Daoy (cell line): ENCODE measurements around the gene LIPG. TPM values are rescaled to one million over a fixed set of nuclear protein-coding genes. Genes with fewer than 3 reads are reported as not detected.
A peak's percentile ranks its signal among the peaks of the same experiment; 100 is the strongest.
"Not testable (repeated sequence)": the region's sequence is repeated elsewhere in the genome, so short reads cannot be mapped to it uniquely, and the experiment has no call there.

Source experiments
- DNase-seq: peaks from one replicate; pipeline ENCODE4 v3.0.0-alpha.2; 2015; ENCODE audit warnings: low read depth
- total RNA-seq: library from RNA; depleted of rRNA; stranded (reverse); fragments of >200 nt; shearing (Covaris generic); gene quantifications from 2 replicates; pipeline ENCODE4 v1.2.3, GENCODE V29; 2014; rRNA removed

The LIPG gene
- total RNA-seq = 32.6 and 40.3 TPM in 2 replicates

DNA sequence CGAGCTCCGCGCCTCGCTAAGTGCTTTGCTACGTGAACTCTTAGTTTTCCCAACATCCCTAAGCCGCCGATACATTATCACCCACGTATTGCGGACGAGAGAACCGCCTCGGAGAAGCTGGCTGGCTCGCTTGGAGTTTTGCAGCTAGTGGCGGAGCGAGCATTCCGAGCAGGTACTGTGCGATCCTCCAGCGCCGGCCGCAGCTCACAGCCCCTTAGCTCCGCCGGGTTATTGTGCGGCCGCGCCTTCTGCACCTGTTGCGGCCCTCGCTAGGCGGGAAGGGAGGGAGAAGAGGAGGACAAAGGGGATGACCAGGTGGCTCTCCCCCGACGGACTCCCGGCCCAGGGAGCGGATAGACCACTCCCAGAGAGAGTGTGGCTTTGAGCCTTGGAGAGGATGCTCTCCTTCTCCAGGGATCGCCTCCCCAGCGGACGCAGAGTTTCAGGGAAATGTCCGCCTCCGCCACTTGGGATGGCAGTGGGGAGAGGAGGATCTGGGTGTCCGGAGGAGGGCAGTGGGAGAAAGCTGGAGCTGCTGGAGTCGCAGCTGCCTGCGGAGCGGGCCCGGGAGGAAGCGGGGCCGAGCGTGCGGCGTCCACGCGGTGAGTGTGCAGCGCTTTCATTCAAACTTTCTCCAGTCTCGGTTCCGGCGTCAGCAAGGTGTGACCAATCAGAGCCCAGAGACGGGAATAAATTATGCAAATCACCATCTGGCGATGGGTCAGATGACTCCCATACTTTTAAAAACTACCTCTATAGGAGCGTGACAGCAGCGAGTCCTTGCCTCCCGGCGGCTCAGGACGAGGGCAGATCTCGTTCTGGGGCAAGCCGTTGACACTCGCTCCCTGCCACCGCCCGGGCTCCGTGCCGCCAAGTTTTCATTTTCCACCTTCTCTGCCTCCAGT lies at the start of gene LIPG:
LIPG (plus strand) TSS at position 769 of the 905 bp plus-strand sequence. CDS start 252 bp downstream, outside the sequence.
- peak; percentile 91 for DNase-seq

DNA sequence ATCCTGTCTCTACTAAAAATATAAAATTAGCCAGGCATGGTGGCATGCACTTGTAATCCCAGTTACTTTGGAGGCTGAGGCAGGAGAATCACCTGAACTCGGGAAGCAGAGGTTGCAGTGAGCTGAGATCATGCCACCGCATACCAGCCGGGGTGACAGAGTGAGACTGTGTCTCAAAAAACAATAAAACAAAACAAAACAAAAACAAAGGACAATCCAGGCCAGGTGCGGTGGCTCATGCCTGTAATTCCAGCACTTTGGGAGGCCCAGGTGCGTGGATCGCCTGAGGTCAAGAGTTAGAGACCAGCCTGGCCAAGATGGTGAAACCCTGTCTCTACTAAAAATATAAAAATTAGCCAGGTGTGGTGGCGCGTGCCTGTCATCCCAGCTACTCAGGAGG lies 49.0 kb upstream of the LIPG start:
- DNase-seq = not testable (repeated sequence)

DNA sequence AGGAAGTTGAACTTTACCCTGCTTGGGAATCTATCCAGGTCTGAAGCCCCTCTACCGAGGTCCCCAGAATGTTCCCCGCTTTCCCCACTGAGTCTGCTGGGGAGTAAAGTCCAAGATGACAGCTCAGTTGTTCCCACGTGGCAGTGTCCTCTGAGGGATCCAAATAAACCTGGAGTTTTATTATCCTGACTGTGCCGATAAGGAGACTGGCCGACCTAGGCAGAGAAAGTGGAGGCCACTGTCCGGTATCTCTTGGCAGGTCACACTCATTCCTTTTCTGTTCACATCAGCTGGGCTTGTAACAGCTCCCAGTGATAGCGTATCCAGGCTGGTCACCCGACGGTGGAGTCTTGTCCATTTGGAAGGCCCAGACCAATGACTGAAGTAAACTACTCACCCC lies 47.3 kb upstream of the LIPG start:
- no peak for DNase-seq

DNA sequence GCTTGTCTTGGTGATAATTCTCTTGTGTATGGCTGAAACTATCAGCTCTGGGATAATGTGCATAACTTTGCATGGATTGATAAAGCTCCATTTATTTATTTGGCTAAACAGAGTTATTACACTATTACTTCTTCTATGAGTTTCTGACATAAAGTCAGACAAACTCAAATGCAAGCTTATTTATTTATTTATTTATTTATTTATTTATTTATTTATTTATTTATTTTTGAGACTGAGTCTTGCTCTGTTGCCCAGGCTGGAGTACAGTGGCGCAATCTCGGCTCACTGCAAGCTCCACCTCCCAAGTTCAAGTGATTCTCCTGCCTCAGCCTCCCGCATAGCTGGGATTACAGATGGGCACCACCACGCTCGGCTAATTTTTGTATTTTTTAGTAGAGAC lies 46.9 kb upstream of the LIPG start:
- DNase-seq = not testable (repeated sequence)

DNA sequence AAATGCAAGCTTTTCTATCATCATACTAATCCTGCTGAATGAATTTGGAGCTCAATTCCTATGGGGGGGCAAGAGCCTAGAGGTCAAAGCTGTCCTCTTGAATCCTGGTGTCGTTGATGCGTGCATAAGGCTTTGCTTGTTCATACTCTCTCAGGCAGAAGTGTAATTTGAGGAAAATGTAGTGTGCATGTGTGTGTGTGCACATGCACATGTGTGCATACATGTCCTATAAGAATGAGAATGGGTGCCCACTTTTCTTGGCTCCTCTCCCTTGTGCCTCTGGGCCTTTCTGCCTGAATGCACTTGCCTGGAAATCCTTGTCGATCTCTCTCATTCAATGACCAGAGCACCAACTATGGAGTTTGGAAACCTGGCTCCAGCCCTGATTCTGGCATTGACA lies 46.3 kb upstream of the LIPG start:
- no peak for DNase-seq

DNA sequence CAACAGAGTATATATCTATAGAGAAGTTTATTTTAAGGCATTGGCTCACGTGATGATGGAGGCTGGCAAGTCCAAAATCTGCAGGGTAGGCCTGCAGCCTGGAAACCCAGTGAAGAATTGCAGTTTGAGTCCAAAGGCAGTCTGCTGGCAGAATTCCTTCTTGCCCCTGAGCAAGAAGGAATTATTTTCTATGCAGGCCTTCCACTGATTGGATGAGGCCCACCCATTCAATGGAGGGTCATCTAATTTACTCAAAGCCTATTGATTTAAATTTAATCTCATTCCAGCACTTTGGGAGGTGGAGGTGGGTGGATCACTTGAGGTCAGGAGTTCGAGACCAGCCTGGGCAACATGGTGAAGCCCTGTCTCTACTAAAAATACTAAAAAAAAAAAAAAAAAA lies 44.4 kb upstream of the LIPG start:
- no peak for DNase-seq

DNA sequence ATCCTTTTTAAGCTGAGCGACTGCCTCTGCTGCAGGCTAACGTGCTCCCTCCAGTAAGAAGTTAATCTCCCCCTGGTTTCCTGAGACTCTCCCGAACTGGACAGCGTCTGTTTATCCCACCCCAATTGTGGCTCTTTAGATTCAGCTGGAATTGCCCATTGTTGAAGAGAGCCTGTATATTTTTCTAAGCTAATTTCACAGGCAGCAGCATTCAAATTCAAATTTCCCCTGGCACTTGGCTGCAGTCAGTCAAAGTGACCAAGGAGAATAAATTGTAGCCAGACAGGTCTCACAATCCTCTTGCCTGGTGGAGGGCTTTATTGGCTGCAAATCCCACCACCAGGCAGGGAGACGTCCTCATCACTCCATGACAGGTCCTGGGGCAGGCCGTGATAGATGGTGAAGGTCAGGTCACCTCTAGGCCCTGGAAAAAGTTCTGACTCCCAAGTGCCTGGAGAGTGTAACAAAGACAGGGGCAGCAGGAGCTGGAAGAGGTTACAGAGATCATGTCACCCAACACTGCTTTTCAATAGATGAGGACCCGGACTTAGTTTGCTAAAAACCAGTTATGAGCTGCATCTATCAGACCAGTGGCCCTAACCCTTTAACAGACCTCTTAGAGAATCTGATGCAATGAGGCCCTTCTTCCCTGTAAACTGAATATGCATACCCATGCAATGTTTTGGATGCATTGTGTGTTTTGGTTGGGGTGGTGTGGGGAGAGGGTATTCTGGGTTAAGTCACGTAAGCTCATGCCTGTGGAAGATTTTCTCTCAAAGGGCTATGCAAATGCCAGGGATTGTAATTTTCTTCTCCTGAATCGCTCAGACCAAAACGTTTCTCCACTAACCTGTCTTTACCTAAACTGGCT lies 42.5 kb upstream of the LIPG start:
- no peak for DNase-seq

DNA sequence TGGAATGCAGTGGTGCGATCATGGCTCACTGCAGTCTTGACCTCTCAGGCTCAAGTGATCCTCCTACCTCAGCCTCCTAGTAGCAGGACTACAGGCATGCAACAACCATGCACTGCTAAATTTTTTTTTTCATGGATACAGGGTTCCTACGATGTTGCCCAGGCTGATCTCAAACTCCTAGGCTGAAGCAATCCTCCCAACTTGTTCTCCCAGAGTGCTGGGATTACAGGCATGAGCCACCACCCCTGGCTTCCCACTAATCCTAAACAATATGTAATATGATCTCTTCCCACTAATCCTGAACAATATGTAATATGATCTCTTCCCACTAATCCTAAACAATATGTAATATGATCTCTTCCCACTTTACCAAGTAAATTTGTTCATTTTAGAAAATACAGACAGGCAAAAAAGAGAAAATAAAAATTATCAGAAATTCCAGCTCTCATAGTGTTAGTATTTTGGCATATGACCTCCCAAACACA lies 41.2 kb upstream of the LIPG start:
- peak; percentile 15 for DNase-seq

DNA sequence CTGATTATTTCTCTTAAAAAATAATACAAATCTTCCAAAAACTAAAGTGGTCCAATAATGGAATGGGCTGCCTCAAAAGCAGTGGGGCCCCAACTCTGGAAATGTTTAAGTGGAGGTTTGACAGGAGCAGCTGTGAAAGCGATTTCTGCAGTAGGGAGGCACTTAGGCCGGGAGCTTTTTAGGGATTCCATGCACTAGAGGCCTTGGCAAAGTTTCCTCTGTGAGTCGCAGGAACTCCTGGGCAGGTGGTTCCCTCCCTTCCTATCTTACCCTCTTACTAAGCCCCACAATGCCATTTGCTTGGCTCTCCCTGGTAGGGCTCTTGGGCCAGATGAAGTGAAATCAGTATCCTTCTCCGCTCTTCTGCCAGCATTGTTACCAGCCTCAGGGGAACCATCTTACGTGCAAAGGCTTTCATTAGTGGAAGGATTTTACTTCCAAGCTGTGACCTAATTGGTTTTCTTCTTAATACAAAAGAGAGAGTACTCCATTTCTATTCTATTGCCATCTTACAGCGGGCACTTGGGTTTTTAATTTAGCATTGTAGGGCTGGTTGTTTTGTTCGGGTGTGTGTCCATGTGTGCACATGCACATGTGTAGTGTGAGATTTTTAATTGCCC lies 40.5 kb upstream of the LIPG start:
- peak; percentile 6 for DNase-seq

DNA sequence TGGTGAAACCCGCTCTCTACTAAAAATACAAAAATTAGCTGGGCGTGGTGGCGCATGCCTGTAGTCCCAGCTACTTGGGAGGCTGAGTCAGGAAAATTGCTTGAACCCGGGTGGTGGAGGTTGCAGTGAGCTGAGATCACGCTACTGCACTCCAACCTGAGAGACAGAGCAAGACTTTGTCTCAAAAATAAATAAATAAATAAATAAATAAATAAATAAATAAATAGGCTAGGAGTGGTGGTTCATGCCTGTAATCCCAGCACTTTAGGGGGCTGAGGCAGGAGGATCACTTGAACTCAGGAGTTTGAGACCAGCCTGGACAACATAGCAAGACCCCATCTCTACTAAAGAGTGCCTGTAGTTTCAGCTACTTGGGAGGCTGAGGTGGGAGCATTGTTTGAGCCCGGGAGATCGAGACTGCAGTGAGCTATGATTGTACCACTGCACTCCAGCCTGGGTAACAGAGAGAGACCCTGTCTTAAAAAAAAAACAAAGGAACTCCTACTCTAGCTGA lies 38.2 kb upstream of the LIPG start:
- DNase-seq = not testable (repeated sequence)

DNA sequence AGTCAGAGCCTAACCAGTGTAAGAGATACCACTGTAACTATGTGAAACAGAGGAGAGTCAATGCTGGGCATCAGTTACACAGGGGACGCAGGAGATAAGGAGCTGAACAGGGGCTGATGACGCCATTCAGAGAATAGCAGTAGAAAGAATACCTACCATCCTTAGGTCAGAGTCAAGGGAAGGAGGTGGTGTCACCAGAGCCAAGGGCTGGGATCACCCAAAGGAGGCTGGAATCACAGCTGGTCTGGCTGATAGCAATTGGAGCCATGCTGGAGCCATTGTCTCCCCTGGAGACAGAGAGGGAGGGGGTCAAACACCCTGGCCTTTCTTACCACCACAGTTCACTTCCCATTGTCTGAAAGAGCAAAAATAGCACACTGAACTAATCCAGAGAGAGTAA lies 37.5 kb upstream of the LIPG start:
- no peak for DNase-seq

DNA sequence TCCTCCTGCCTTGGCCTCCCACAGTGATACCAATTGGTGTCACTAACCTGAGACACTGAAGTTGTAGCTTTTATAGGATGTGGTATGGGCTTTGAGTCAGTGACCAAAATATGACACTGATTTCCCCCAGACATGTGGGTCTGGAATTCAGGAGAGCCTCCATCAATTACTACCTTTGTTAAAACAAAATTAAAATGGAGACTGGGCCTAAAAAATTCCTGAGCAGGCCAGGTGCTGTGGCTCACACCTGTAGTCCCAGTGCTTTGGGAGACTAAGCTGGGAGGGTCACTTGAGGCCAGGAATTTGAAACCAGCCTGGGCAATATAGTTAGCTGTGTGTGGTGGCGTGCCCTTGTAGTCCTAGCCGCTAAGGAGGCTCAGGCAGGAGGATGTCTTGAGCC lies 36.9 kb upstream of the LIPG start:
- DNase-seq = no peak

DNA sequence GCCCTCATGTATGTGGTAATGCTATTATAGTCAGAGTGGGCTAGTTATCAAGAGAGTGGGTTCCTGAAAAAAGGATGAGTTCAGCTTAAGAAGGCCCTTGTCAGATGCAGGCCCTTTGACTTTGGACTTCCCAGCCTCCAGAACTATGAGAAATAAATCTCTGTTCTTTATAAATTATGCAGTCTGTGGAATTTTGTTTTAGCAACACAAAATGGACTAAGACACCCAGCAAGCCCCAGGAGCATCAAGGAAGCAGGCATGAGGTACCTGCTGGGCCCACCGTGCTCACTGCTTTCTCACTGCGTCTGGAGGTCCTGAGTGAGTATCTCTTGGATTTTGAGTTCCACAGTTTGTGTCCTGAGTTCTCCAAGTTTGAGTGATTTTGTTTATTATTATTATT lies 35.9 kb upstream of the LIPG start:
- no peak for DNase-seq

DNA sequence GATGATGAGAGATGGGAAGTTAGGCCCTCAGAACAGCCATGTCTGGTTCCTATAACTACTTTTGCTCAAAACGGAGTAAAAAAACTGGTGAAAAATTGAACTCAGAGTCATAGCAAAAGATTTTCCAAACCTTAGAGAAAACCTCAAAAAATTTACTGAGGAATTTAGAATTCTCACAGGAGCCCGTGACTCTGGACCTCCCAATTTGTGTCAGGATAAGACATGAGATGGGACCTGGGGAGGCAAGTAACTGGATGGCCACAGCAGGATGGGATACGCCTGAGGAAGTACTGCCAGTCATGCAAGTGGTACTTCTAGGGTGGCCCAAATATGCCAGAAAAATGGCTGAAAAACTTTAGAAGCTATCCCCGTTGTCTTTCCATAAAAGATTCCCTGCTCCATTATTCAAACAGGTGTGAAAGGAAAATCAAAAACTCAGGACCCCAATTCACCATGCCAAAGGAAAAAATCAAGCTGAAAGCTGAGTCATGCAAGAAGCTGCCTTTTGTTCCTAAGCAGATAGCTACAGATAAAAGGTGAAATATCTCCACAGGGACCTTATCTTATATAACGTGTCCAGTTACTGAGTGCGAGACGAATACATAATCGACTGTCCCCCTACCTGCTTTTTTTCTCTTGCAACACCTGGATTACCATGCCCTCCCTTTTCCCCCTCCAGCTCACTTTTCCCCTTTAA lies 34.1 kb upstream of the LIPG start:
- no peak for DNase-seq

DNA sequence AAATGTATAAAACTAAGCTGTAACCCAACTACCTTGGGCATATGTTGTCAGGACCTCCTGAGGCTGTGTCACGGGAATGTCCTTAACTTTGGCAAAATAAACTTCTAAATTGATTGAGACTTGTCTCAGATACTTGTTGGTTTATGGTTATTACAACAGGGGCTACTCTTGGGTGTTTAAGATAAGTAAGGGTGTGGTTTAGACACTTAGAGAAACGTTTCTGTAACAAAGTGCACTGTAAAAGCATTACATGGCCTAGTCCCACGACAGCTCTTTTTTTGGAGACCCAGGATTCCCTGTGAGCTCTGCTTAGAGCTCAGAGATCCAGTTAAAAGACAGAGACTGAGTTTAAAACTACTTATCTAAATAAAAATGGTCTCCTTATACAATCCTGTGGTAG lies 32.3 kb upstream of the LIPG start:
- no peak for DNase-seq

DNA sequence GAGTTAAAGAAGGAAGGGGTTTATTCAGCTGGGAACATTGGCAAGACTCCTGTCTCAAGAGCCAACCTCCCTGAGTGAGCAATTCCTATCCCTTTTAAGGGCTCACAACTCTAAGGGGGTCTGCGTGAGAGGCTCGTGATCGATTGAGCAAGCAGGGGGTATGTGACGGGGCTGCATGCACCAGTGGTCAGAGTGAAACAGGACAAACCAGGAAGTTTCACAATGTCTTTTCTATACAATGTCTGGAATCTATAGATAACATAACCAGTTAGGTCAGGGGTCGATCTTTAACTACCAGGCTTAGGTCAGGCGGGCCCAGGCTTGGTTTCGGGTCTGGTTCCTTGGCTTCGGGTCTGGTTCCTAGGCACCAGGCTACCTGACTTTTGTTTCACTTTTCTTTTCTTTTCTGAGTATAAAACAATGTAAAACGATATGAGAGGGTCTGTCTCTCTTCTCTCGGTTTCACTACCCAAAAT lies 30.1 kb upstream of the LIPG start:
- DNase-seq = no peak

DNA sequence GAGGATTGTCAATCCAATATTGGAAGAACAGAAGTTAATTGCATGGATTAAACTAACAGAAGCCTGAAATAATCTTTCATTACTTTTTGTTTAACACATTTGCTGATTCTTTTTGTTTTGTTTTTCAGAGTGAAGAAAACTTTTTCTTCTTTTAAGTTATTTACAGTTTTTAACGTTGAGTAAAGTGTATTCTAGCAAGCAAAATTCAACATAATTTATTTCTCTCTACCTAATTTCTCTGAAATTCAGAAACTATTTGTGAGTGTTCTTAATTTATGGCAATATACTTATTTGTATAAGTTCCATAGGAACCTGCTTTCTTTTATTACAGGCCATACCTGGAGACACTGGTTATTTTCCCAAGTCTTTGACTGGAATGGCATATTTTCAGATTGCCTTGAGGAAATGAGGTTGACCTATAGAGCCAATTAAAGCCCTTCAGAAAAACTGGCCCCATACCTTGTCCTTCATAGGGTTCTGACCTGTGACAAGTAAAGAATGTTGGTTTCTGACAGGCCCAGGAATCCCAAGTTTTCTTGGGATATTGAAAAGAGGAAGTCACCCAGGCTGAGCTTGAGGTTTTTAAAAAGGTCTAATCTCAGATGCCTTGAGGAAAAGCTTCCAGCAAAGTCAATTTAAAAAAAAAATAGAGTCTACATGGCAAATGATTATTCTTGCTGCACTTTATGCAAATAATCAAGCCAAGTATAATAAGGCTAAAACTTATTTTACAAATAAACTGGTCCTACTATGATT lies 26.8 kb upstream of the LIPG start:
- DNase-seq = no peak

DNA sequence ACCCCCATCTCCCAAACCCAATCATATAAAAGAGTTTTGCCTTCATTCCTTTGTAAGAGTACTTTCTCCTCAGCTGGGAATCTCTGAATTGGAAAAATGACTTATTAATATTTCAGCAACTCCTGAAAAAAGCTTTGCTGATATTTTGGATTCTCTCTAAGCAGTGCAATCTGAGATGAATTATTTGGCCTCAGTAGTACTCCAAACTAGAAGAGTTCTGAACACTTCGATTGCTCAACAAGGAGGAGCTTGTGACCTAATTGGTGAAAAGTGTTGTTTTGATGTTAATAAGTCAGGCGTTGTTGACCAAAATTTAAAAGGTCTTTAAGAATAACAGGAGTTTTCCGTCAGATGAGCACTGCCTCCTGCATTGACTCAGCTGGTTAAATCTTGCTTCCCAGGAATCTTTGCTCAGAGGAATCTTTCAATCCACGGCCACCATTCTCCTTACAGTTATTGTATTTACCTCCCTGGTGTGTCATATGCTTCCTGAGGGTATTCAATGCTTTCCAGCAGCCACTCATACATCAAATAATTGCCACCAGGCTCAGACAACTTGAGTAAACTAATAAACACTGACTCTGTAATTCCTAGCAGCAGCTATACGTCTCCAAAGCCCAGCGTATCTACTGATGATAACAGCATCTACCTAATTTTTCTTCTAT lies 24.5 kb upstream of the LIPG start:
- DNase-seq = no peak

DNA sequence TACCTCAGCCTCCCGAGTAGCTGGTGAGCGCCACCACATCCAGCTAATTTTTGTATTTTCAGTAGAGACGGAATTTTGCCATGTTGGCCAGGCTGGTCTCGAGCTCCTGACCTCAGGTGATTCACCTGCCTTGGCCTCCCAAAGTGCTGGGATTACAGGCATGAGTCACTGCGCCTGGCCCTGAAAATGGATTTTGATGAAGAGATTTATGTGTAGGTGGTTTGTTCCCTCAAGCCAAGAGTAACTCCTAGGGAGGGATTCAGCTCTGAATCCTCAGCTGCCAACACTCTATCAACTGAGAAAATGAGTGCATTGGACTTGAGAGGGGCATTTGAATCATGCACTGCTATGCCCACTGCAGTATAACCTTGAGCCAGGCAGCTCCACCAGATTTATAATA lies 17.5 kb upstream of the LIPG start:
- DNase-seq = peak; percentile 40

DNA sequence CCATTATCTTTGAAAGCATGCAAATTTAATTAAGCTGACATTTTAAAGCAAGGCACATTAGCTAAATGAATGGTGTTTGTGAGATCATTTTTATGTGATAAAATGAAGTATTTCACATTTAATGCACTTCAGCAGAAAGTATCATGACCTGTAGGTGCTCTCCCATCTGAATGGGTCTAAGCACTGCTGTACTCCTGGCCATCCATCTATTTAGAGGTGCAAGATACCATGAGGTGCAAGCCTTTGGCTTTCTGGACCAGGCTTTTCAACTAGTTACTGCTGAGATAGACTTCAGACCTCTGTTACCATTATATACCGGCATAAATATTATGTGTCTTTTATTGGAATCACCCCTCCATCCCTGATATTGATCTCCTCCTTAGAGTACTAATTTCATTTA lies 15.6 kb upstream of the LIPG start:
- DNase-seq = no peak
